HG03521 (cell line): Measurements from ENCODE around the gene LIPC.

Experiments
- ATAC-seq: cut with Tn5 transposase; IDR thresholded peaks from one replicate; pipeline ENCODE4 v1.9.1; 2021; ENCODE audit warnings: mild to moderate bottlenecking, moderate library complexity; ENCODE audit not compliant: unreplicated experiment

The LIPC gene

GRCh38 chr15:58512522-58512921, 80.7 kb downstream of the LIPC start:
- no peak for ATAC-seq

GRCh38 chr15:58513008-58513407, 81.2 kb downstream of the LIPC start:
- ATAC-seq = no peak

GRCh38 chr15:58513726-58514336, 82.0 kb downstream of the LIPC start:
- ATAC-seq = no peak

- ATAC-seq = no peak
Observed at GRCh38 chr15:58515807-58516206, 84.0 kb downstream of the LIPC start.

GRCh38 chr15:58517252-58517681, 85.5 kb downstream of the LIPC start:
- no peak for ATAC-seq

GRCh38 chr15:58517682-58518525, 86.1 kb downstream of the LIPC start:
- ATAC-seq = peak; percentile 52

- ATAC-seq = peak; percentile 8
Observed at GRCh38 chr15:58518626-58519025, 86.8 kb downstream of the LIPC start.

- ATAC-seq = no peak
Observed at GRCh38 chr15:58519516-58519915, 87.7 kb downstream of the LIPC start.

GRCh38 chr15:58520464-58520863, 88.7 kb downstream of the LIPC start:
- ATAC-seq = no peak

- no peak for ATAC-seq
Observed at GRCh38 chr15:58520936-58521292, 89.1 kb downstream of the LIPC start.

- ATAC-seq = no peak
Observed at GRCh38 chr15:58521293-58521991, 89.7 kb downstream of the LIPC start.

GRCh38 chr15:58522391-58522790, 90.6 kb downstream of the LIPC start:
- no peak for ATAC-seq

- no peak for ATAC-seq
Observed at GRCh38 chr15:58522865-58523264, 91.1 kb downstream of the LIPC start.

GRCh38 chr15:58523634-58524033, 91.8 kb downstream of the LIPC start:
- ATAC-seq = no peak

- no peak for ATAC-seq
Observed at GRCh38 chr15:58524247-58524646, 92.5 kb downstream of the LIPC start.

- no peak for ATAC-seq
Observed at GRCh38 chr15:58525991-58526421, 94.2 kb downstream of the LIPC start.

- no peak for ATAC-seq
Observed at GRCh38 chr15:58526647-58527192, 94.9 kb downstream of the LIPC start.

GRCh38 chr15:58527573-58528187, 95.9 kb downstream of the LIPC start:
- no peak for ATAC-seq

- ATAC-seq = no peak
Observed at GRCh38 chr15:58528188-58528870, 96.5 kb downstream of the LIPC start.

GRCh38 chr15:58529041-58529440, 97.2 kb downstream of the LIPC start:
- no peak for ATAC-seq
